Panc1 (cell line): ENCODE measurements around the gene ZNF613. TPM values are rescaled to one million over a fixed set of nuclear protein-coding genes. Genes with fewer than 3 reads are reported as not detected.

ENCODE experiments used
- ATAC-seq: fragments of 200-7000 bp; cut with Tn5 transposase; 2 replicates; pipeline ENCODE4 v1.9.1; 2020; ENCODE audit warnings: mild to moderate bottlenecking, moderate library complexity
- BruUV-seq: library from RNA; stranded (reverse); fragments of 400-500 nt; replicated peaks from 2 replicates; lab custom pipeline; 2021; lab: Mats Ljungman, UMichigan
- CTCF ChIA-PET: fragments of 300-600 bp; sonication (Branson Sonifier 250); formaldehyde crosslinking; loops from one replicate; lab custom pipeline; 2022; ENCODE audit warnings: antibody characterized with exemption; lab: Charles Lee
- POLR2A ChIA-PET: fragments of 300-600 bp; sonication (Branson Sonifier 250); formaldehyde crosslinking; loops from one replicate; lab custom pipeline; 2022; ENCODE audit warnings: antibody characterized with exemption; lab: Charles Lee
- DNase-seq: peaks from one replicate; pipeline ENCODE4 v3.0.0-alpha.2; 2010; ENCODE audit warnings: low read depth, low spot score
- H3K27ac ChIP-seq: 2 replicates; pipeline ENCODE4 v1.5.1; 2011; ENCODE audit warnings: mild to moderate bottlenecking, low read length, inconsistent platforms
- H3K27me3 ChIP-seq: fragments of 200-500 bp; sonication (Bioruptor generic); 2 replicates; pipeline ENCODE4 v1.6.0; 2014; ENCODE audit warnings: low read length, inconsistent platforms; ENCODE audit not compliant: control insufficient read depth, insufficient read depth
- H3K36me3 ChIP-seq: fragments of 200-500 bp; sonication (Bioruptor generic); 2 replicates; pipeline ENCODE4 v1.5.1; 2014; ENCODE audit warnings: inconsistent platforms, mild to moderate bottlenecking, low read length, moderate library complexity; ENCODE audit not compliant: control insufficient read depth, insufficient read depth
- H3K4me1 ChIP-seq: 2 replicates; pipeline ENCODE4 v1.5.1; 2011; ENCODE audit warnings: inconsistent platforms, mild to moderate bottlenecking, low read length, moderate library complexity; ENCODE audit not compliant: control insufficient read depth, insufficient read depth
- H3K4me3 ChIP-seq, 2 experiments: 2 replicates each; pipeline ENCODE4 v1.5.1; 2011 to 2012; ENCODE audit warnings: low read depth in 2 of 2, low read length in 2 of 2, mild to moderate bottlenecking in 2 of 2, inconsistent platforms in 1 of 2, moderate library complexity in 1 of 2
- H3K9me3 ChIP-seq: fragments of 200-500 bp; sonication (Bioruptor generic); 2 replicates; pipeline ENCODE4 v1.5.1; 2014; ENCODE audit warnings: low read depth, mild to moderate bottlenecking, inconsistent platforms, low read length, moderate library complexity; ENCODE audit not compliant: control insufficient read depth, insufficient read depth
- POLR2AphosphoS5 ChIP-seq: IDR thresholded peaks from 2 replicates; pipeline ENCODE4 v1.6.1; 2012; ENCODE audit warnings: mild to moderate bottlenecking, low read depth, low read length, moderate library complexity
- SIN3A ChIP-seq: IDR thresholded peaks from 2 replicates; pipeline ENCODE4 v1.6.1; 2012; ENCODE audit warnings: low read depth, mild to moderate bottlenecking, low read length, moderate library complexity, borderline replicate concordance; ENCODE audit not compliant: insufficient read depth
- TCF7L2 ChIP-seq: IDR thresholded peaks from 2 replicates; pipeline ENCODE4 v1.6.1; 2011; ENCODE audit warnings: mild to moderate bottlenecking, low read depth, low read length, inconsistent platforms
- in situ Hi-C: cut with HindIII; loops from 2 replicates; pipeline ENCODE4 v1.10.0; 2016; ENCODE audit warnings: low sequenced_read_pairs, low pct_unique_long_range_greater_than_20kb
- intact Hi-C: fragments of 100-400 bp; cut with micrococcal nuclease; formaldehyde crosslinking; loops from one replicate; pipeline ENCODE4 v1.10.0; 2022; ENCODE audit not compliant: unreplicated experiment
- total RNA-seq: library from RNA; stranded (reverse); gene quantifications from one replicate; pipeline ENCODE4 v1.2.1, GENCODE V29; 2021; ENCODE audit not compliant: unreplicated experiment
- TF ChIP-seq, protein P1 (sequence below): fragments of 450-650 bp; IDR thresholded peaks from 2 replicates; pipeline ENCODE4 v1.5.1; 2017; ENCODE audit warnings: mild to moderate bottlenecking
- TF ChIP-seq, protein P2 (sequence below), 2 experiments: IDR thresholded peaks; 2 replicates each; pipeline ENCODE4 v1.6.1; 2011 to 2012; ENCODE audit warnings: low read depth in 2 of 2, control low read depth in 1 of 2, low read length in 1 of 2, mild to moderate bottlenecking in 1 of 2, moderate library complexity in 1 of 2; ENCODE audit not compliant: insufficient read depth in 1 of 2

Gene ZNF613
- total RNA-seq, 1 experiment from 2014 or later = 3.1 TPM

DNA sequence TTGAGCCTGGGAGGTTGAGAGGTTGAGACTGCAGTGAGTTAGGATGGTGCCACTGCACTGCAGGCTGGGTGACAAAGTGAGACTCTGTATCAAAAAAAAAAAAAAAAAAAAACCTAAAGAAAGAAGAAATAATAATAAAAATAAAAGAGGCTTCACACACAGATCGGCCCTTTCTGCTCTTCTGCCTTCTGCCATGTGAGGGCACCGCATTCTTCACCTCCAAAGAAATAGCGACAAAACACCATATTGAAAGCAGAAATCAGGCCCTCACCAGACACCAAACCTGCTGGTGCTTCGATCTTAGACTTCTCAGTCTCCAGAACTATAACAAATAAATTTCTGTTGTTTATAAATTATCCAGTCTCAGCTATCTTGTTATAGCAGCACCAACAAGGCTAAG is 25.4 kb upstream of the ZNF613 start:
- TF ChIP-seq, protein P1, sequence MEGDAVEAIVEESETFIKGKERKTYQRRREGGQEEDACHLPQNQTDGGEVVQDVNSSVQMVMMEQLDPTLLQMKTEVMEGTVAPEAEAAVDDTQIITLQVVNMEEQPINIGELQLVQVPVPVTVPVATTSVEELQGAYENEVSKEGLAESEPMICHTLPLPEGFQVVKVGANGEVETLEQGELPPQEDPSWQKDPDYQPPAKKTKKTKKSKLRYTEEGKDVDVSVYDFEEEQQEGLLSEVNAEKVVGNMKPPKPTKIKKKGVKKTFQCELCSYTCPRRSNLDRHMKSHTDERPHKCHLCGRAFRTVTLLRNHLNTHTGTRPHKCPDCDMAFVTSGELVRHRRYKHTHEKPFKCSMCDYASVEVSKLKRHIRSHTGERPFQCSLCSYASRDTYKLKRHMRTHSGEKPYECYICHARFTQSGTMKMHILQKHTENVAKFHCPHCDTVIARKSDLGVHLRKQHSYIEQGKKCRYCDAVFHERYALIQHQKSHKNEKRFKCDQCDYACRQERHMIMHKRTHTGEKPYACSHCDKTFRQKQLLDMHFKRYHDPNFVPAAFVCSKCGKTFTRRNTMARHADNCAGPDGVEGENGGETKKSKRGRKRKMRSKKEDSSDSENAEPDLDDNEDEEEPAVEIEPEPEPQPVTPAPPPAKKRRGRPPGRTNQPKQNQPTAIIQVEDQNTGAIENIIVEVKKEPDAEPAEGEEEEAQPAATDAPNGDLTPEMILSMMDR = no peak
- TF ChIP-seq TCF7L2 (no peak), SIN3A (no peak), POLR2AphosphoS5 (no peak)
- TF ChIP-seq, protein P2, sequence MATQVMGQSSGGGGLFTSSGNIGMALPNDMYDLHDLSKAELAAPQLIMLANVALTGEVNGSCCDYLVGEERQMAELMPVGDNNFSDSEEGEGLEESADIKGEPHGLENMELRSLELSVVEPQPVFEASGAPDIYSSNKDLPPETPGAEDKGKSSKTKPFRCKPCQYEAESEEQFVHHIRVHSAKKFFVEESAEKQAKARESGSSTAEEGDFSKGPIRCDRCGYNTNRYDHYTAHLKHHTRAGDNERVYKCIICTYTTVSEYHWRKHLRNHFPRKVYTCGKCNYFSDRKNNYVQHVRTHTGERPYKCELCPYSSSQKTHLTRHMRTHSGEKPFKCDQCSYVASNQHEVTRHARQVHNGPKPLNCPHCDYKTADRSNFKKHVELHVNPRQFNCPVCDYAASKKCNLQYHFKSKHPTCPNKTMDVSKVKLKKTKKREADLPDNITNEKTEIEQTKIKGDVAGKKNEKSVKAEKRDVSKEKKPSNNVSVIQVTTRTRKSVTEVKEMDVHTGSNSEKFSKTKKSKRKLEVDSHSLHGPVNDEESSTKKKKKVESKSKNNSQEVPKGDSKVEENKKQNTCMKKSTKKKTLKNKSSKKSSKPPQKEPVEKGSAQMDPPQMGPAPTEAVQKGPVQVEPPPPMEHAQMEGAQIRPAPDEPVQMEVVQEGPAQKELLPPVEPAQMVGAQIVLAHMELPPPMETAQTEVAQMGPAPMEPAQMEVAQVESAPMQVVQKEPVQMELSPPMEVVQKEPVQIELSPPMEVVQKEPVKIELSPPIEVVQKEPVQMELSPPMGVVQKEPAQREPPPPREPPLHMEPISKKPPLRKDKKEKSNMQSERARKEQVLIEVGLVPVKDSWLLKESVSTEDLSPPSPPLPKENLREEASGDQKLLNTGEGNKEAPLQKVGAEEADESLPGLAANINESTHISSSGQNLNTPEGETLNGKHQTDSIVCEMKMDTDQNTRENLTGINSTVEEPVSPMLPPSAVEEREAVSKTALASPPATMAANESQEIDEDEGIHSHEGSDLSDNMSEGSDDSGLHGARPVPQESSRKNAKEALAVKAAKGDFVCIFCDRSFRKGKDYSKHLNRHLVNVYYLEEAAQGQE (IDR thresholded peaks at IDR 0.05; ENCODE audit: insufficient read depth in 1 of 2, low read depth in 2 of 2, low read length in 1 of 2) = no peak
- H3K4me3 ChIP-seq = no peak overlapping the region
- intact Hi-C loops = no loop called here
- H3K36me3 ChIP-seq = peaks cover 5% of the 10 kb centered on the region
- H3K27ac ChIP-seq = no peak overlapping the region
- BruUV-seq = no TSS peak
- in situ Hi-C loops = no loop called here
- ChIA-PET CTCF (no interaction called here), POLR2A (no interaction called here)
- DNase-seq = no peak
- H3K27me3 ChIP-seq = no peaks in the 10 kb centered on the region
- H3K4me1 ChIP-seq = no peaks in the 10 kb centered on the region
- ATAC-seq = no peak
- peaks cover 40% of the 10 kb centered on the region; the same call in 1 of the 2 replicates for H3K9me3 ChIP-seq

DNA sequence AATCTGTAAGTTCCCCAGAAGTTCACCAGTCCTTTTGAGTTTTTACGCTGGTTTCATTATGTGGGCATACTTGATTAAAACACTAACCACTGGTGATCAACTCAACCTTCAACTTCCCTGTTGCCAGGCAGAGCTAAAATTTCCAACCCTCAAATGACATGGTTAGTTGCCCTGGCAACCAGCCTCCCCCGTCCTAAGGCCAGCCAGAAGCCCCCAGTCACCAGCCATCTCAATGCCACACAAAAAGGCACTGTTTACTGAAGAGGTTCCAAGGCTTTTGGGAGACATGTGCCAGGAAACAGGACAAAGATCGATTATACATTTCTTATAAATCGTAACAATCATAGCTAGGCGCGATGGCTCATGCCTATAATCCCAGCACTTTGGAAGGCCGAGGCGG is 24.1 kb upstream of the ZNF613 start:
- ChIA-PET CTCF (no interaction called here), POLR2A (no interaction called here)
- H3K36me3 ChIP-seq = peaks cover 5% of the 10 kb centered on the region
- no peak for DNase-seq
- no peak overlapping the region for H3K27ac ChIP-seq
- intact Hi-C loops (no loop called here), in situ Hi-C loops (no loop called here)
- no TSS peak for BruUV-seq
- no peak overlapping the region for H3K4me3 ChIP-seq
- H3K9me3 ChIP-seq = peaks cover 31% of the 10 kb centered on the region; the same call in 1 of the 2 replicates
- no peak for ATAC-seq
- TF ChIP-seq TCF7L2 = no peak
- TF ChIP-seq, protein P2 (IDR thresholded peaks at IDR 0.05; ENCODE audit: insufficient read depth in 1 of 2, low read depth in 2 of 2, low read length in 1 of 2) = no peak
- TF ChIP-seq POLR2AphosphoS5 = no peak
- no peak for TF ChIP-seq SIN3A
- TF ChIP-seq, protein P1 = no peak
- H3K27me3 ChIP-seq = no peaks in the 10 kb centered on the region
- H3K4me1 ChIP-seq = no peaks in the 10 kb centered on the region
